GM23248 (cell line): ENCODE data around the gene TMEM235. TPM values are rescaled to one million over a fixed set of nuclear protein-coding genes. Genes with fewer than 3 reads are reported as not detected.

ENCODE experiments used
- DNase-seq: peaks from one replicate; pipeline ENCODE4 v3.0.0-alpha.2; 2015
- H2AFZ ChIP-seq: fragments of 200-600 bp; sonication (generic); 2 replicates; pipeline ENCODE4 v1.6.1; 2016; ENCODE audit warnings: antibody characterized with exemption
- H3F3A ChIP-seq: fragments of 200-600 bp; sonication (generic); 2 replicates; pipeline ENCODE4 v1.6.1; 2016; ENCODE audit warnings: mild to moderate bottlenecking, antibody characterized with exemption, mixed run types; ENCODE audit not compliant: insufficient read depth
- H3K27ac ChIP-seq: fragments of 200-600 bp; sonication (generic); 2 replicates; pipeline ENCODE4 v1.5.1; 2016; ENCODE audit warnings: mild to moderate bottlenecking
- H3K27me3 ChIP-seq: fragments of 200-600 bp; sonication (generic); replicated peaks from 2 replicates; pipeline ENCODE4 v1.6.1; 2016; ENCODE audit warnings: mild to moderate bottlenecking; ENCODE audit not compliant: insufficient read depth
- H3K36me3 ChIP-seq: fragments of 200-600 bp; sonication (generic); 2 replicates; pipeline ENCODE4 v1.6.1; 2016; ENCODE audit warnings: low read depth, mild to moderate bottlenecking
- H3K4me1 ChIP-seq: fragments of 200-600 bp; sonication (generic); 2 replicates; pipeline ENCODE4 v1.6.1; 2016; ENCODE audit warnings: mild to moderate bottlenecking; ENCODE audit not compliant: insufficient read depth
- H3K4me2 ChIP-seq: fragments of 200-600 bp; sonication (generic); one replicate; pipeline ENCODE4 v1.6.1; 2016; ENCODE audit warnings: mild to moderate bottlenecking; ENCODE audit not compliant: unreplicated experiment
- H3K4me3 ChIP-seq: fragments of 200-600 bp; sonication (generic); 2 replicates; pipeline ENCODE4 v1.5.1; 2016; ENCODE audit warnings: mild to moderate bottlenecking
- H3K79me2 ChIP-seq: fragments of 200-600 bp; sonication (generic); 2 replicates; pipeline ENCODE4 v1.6.1; 2016; ENCODE audit warnings: mild to moderate bottlenecking; ENCODE audit not compliant: insufficient read depth
- H3K9ac ChIP-seq: fragments of 200-600 bp; sonication (generic); 2 replicates; pipeline ENCODE4 v1.6.1; 2016; ENCODE audit warnings: mild to moderate bottlenecking
- H3K9me2 ChIP-seq: fragments of 200-600 bp; sonication (generic); 2 replicates; pipeline ENCODE4 v1.6.1; 2016; ENCODE audit warnings: mixed run types, mild to moderate bottlenecking, moderate library complexity; ENCODE audit not compliant: insufficient read depth
- H3K9me3 ChIP-seq: fragments of 200-600 bp; sonication (generic); one replicate; pipeline ENCODE4 v1.6.1; 2017; ENCODE audit warnings: low read depth
- H4K20me1 ChIP-seq: fragments of 200-600 bp; sonication (generic); 2 replicates; pipeline ENCODE4 v1.6.0; 2016; ENCODE audit not compliant: insufficient read depth
- EZH2 ChIP-seq: fragments of 200-600 bp; sonication (generic); IDR thresholded peaks from 2 replicates; pipeline ENCODE4 v1.6.1; 2018; ENCODE audit warnings: antibody characterized with exemption, mild to moderate bottlenecking; ENCODE audit not compliant: insufficient read depth, poor library complexity, severe bottlenecking
- EZH2phosphoT487 ChIP-seq: fragments of 200-600 bp; sonication (generic); IDR thresholded peaks from 2 replicates; pipeline ENCODE4 v1.6.1; 2018; ENCODE audit warnings: antibody characterized with exemption, moderate library complexity, mild to moderate bottlenecking, low read depth; ENCODE audit not compliant: insufficient read depth
- WGBS, 2 experiments: methylation state at CpG; one replicate each; pipeline ENCODE4 v1.1.6; 2015 to 2017; ENCODE audit warnings: low lambda C conversion rate in 2 of 2, low coverage in 1 of 2; ENCODE audit errors: missing lambda C conversion rate in 2 of 2; 5-methylcytosine and 5-hydroxymethylcytosine counted together
- in situ Hi-C: fragments of 300-500 bp; cut with MboI; formaldehyde crosslinking; loops from 2 replicates; pipeline ENCODE4 v1.15.0; 2020
- polyA plus RNA-seq: library from polyadenylated mRNA; unstranded; fragments of >200 nt; fragmentation: Nextera tagmentation; extraction: Ambion mirVana; gene quantifications from 2 replicates; pipeline ENCODE4 v1.2.1, GENCODE V29; 2016
- total RNA-seq: library from RNA; depleted of rRNA; stranded (reverse); fragments of >200 nt; shearing (Covaris generic); gene quantifications from 2 replicates; pipeline ENCODE4 v1.2.3, GENCODE V29; 2014

The TMEM235 gene
- total and polyA plus RNA-seq, 2 experiments from 2014 or later: not detected

DNA sequence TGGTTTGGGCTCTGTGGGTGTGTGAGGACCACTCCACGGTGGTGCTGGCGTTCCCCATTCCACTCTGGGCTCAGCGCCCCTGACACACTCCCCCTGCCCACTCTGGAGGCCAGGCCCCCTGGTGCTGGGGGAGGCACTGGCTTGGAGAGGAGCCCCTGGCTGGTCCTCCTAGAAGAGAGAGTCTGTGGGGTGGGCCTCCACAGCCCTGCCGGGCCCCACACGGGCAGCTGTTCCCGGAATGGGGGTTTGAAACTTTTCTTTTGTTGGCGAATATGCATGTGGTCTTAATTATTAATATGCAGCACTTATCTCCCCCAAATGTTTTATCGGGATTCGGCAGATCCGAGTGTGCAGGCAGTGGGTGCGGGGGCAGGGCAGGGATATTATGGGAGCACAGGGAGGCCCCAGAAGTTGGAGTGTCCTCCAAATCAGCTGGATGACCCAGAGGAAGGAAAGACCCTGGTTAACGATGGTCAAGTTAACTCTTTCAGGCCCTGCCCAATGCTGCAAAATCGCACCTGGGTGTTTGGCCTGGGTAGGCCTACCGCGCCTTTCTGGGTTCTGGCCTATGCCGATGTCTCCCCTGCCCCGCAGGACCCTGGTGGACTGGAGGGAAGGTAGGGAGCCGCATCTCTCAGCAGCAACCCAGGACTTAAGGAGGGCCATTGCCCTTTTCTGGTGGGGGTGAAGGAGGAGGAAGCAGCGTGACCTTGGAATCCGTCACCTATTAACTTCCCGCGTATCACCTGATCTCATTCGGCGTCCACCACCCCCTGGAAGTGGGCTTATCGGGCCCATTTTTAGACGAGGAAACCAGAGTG lies 36.0 kb downstream of the TMEM235 start:
- in situ Hi-C loops: no loop called here
- Histone ChIP-seq H3K79me2 (no peaks in the 10 kb centered on the region), H3K27ac (no peak overlapping the region), H3K9me3 (no peaks in the 10 kb centered on the region), H3K36me3 (no peaks in the 10 kb centered on the region), H3K4me3 (no peak overlapping the region), H3K9ac (no peak overlapping the region), H3K9me2 (no peaks in the 10 kb centered on the region), H3K27me3 (peaks cover 26% of the 10 kb centered on the region), H4K20me1 (no peaks in the 10 kb centered on the region), H2AFZ (no peak overlapping the region), H3K4me2 (no peak overlapping the region), H3F3A (no peaks in the 10 kb centered on the region), H3K4me1 (no peaks in the 10 kb centered on the region)
- TF ChIP-seq EZH2: no peak
- no peak for TF ChIP-seq EZH2phosphoT487
- no peak for DNase-seq
- 73 to 79% methylated on average over 25 to 26 of the region's 26 CpGs for WGBS, 2 experiments

- H3K4me2 ChIP-seq: no peak overlapping the region
- H3K27me3 ChIP-seq: peaks cover 26% of the 10 kb centered on the region
- in situ Hi-C loops: no loop called here
- H3K9ac ChIP-seq: no peak overlapping the region
- H3K9me2 ChIP-seq: no peaks in the 10 kb centered on the region
- H3K9me3 ChIP-seq: no peaks in the 10 kb centered on the region
- no peak for DNase-seq
- no peaks in the 10 kb centered on the region for H3F3A ChIP-seq
- H3K36me3 ChIP-seq: no peaks in the 10 kb centered on the region
- no peaks in the 10 kb centered on the region for H4K20me1 ChIP-seq
- 59 to 68% methylated on average over 22 to 24 of the region's 24 CpGs for WGBS, 2 experiments
- no peak overlapping the region for H2AFZ ChIP-seq
- H3K79me2 ChIP-seq: no peaks in the 10 kb centered on the region
- no peaks in the 10 kb centered on the region for H3K4me1 ChIP-seq
- TF ChIP-seq EZH2phosphoT487 (no peak), EZH2 (no peak)
- H3K4me3 ChIP-seq: no peak overlapping the region
- no peak overlapping the region for H3K27ac ChIP-seq
Observed at GRCh38 chr17:78268191-78268874, 36.9 kb downstream of the TMEM235 start.

GRCh38 chr17:78268951-78269905 lies 37.8 kb downstream of the TMEM235 start:
- Histone ChIP-seq H3K9me2 (no peaks in the 10 kb centered on the region), H4K20me1 (no peaks in the 10 kb centered on the region), H3K36me3 (no peaks in the 10 kb centered on the region), H3K4me2 (no peak overlapping the region), H3K27me3 (peaks cover 26% of the 10 kb centered on the region), H3K79me2 (no peaks in the 10 kb centered on the region), H3K27ac (no peak overlapping the region), H3K9ac (no peak overlapping the region), H3K4me1 (no peaks in the 10 kb centered on the region), H3F3A (no peaks in the 10 kb centered on the region), H3K9me3 (no peaks in the 10 kb centered on the region), H3K4me3 (no peak overlapping the region), H2AFZ (no peak overlapping the region)
- 23 to 29% methylated on average over 30 to 34 of the region's 34 CpGs for WGBS, 2 experiments
- DNase-seq: no peak
- in situ Hi-C loops: no loop called here
- no peak for TF ChIP-seq EZH2phosphoT487
- no peak for TF ChIP-seq EZH2

DNA sequence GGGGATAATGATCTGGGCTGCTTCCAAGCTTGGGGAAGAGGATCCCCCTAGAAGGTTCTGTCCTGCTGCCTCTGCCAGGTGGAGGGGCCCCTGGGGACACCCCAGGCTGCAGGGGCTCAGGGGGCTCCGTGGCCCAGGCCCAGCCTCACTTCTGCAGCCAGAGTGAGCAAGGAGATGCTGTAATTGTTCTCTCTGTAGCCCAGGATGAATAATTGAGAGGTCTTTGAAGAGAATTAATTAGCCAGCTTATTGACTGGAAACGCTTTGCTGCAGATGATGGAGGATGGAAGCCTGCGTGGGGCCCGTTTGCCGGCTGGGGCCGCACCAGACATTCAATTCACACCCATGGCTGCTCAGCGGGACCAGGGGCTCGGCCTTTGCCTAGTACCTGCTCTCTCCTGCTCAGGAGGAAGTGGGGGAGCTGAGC lies 38.5 kb downstream of the TMEM235 start:
- Histone ChIP-seq H3K9ac (no peak overlapping the region), H3K79me2 (no peaks in the 10 kb centered on the region), H3K9me3 (no peaks in the 10 kb centered on the region), H3K27ac (no peak overlapping the region), H3K4me1 (no peaks in the 10 kb centered on the region), H2AFZ (no peak overlapping the region), H3K27me3 (peaks cover 26% of the 10 kb centered on the region), H4K20me1 (no peaks in the 10 kb centered on the region), H3K4me3 (no peak overlapping the region), H3K9me2 (no peaks in the 10 kb centered on the region), H3K4me2 (no peak overlapping the region), H3F3A (no peaks in the 10 kb centered on the region), H3K36me3 (no peaks in the 10 kb centered on the region)
- in situ Hi-C loops: no loop called here
- TF ChIP-seq EZH2phosphoT487 (no peak), EZH2 (no peak)
- WGBS, 2 experiments: 44 to 55% methylated on average over 8 of the region's 8 CpGs
- DNase-seq: no peak
